OCI-LY3 (cell line): ENCODE measurements around the gene PRICKLE2.

Experiments used
- H2AFZ ChIP-seq: fragments of 200-600, 300-600 bp; shearing (Covaris generic); 2 replicates; pipeline ENCODE4 v1.6.0; 2014; ENCODE audit warnings: antibody characterized with exemption, low read depth, low read length
- H3K27ac ChIP-seq: fragments of 200-600, 300-600 bp; sonication (generic); 2 replicates; pipeline ENCODE4 v1.5.1; 2014; ENCODE audit warnings: mild to moderate bottlenecking, low read length, moderate library complexity, mixed read lengths
- H3K27me3 ChIP-seq: fragments of 200-600, 300-600 bp; sonication (generic); 2 replicates; pipeline ENCODE4 v1.6.1; 2014; ENCODE audit warnings: low read depth, low read length, mixed read lengths
- H3K36me3 ChIP-seq: fragments of 200-600, 300-600 bp; sonication (generic); replicated peaks from 2 replicates; pipeline ENCODE3; 2014; ENCODE audit warnings: low read depth, low read length, mixed read lengths
- H3K4me1 ChIP-seq: fragments of 300-600, 200-600 bp; sonication (generic); 2 replicates; pipeline ENCODE4 v1.6.1; 2014; ENCODE audit warnings: low read length, mixed read lengths
- H3K4me2 ChIP-seq: fragments of 200-600, 300-600 bp; sonication (generic); 2 replicates; pipeline ENCODE4 v1.6.1; 2014; ENCODE audit warnings: low read length, mixed read lengths
- H3K4me3 ChIP-seq: fragments of 300-600, 200-600 bp; sonication (generic); 2 replicates; pipeline ENCODE4 v1.5.1; 2014; ENCODE audit warnings: antibody characterized with exemption, mild to moderate bottlenecking, low read length, moderate library complexity
- H3K79me2 ChIP-seq: fragments of 300-600, 200-600 bp; shearing (Covaris generic); 2 replicates; pipeline ENCODE4 v1.6.1; 2014; ENCODE audit warnings: mild to moderate bottlenecking, low read length, mixed read lengths
- H3K9ac ChIP-seq: fragments of 300-600, 200-600 bp; shearing (Covaris generic); 2 replicates; pipeline ENCODE4 v1.6.0; 2014; ENCODE audit warnings: mild to moderate bottlenecking, low read length, moderate library complexity
- H3K9me3 ChIP-seq: fragments of 200-600, 300-600 bp; shearing (Covaris generic); 2 replicates; pipeline ENCODE4 v1.6.1; 2014; ENCODE audit warnings: low read length, mixed read lengths; ENCODE audit not compliant: insufficient read depth
- H4K20me1 ChIP-seq: fragments of 200-600, 300-600 bp; sonication (generic); 2 replicates; pipeline ENCODE4 v1.6.1; 2016; ENCODE audit warnings: low read length, mixed read lengths; ENCODE audit not compliant: insufficient read depth
- CTCF ChIP-seq: fragments of 200-600, 300-600 bp; sonication (generic); IDR thresholded peaks from 2 replicates; pipeline ENCODE4 v1.5.1; 2014; ENCODE audit warnings: antibody characterized with exemption, low read length, low read depth
- EZH2phosphoT487 ChIP-seq: fragments of 200-600 bp; shearing (Covaris generic); IDR thresholded peaks from 2 replicates; pipeline ENCODE4 v1.6.1; 2018; ENCODE audit warnings: antibody characterized with exemption, mixed run types, low read depth

Gene PRICKLE2

GRCh38 chr3:64174328-64174727 lies 50.9 kb downstream of the PRICKLE2 start:
- no peak overlapping the region for H2AFZ ChIP-seq
- peaks cover 4% of the 10 kb centered on the region; the same call in 1 of the 2 replicates for H3K4me1 ChIP-seq
- TF ChIP-seq EZH2phosphoT487 (no peak), CTCF (no peak)
- H3K4me2 ChIP-seq, result no peak overlapping the region
- H3K27ac ChIP-seq, result no peak overlapping the region
- no peaks in the 10 kb centered on the region for H3K36me3 ChIP-seq
- no peaks in the 10 kb centered on the region for H3K9me3 ChIP-seq
- no peak overlapping the region for H3K9ac ChIP-seq
- H4K20me1 ChIP-seq, result no peaks in the 10 kb centered on the region
- no peak overlapping the region for H3K4me3 ChIP-seq
- peaks cover 35% of the 10 kb centered on the region; the same call in 1 of the 2 replicates for H3K27me3 ChIP-seq
- no peaks in the 10 kb centered on the region for H3K79me2 ChIP-seq

- Histone ChIP-seq H3K4me1 (peaks cover 4% of the 10 kb centered on the region; the same call in 1 of the 2 replicates), H3K36me3 (no peaks in the 10 kb centered on the region), H3K9ac (no peak overlapping the region), H3K9me3 (no peaks in the 10 kb centered on the region), H2AFZ (no peak overlapping the region), H3K4me3 (no peak overlapping the region), H3K4me2 (no peak overlapping the region), H3K27me3 (peaks cover 37% of the 10 kb centered on the region; the same call in 1 of the 2 replicates), H4K20me1 (no peaks in the 10 kb centered on the region), H3K79me2 (no peaks in the 10 kb centered on the region), H3K27ac (no peak overlapping the region)
- TF ChIP-seq EZH2phosphoT487 (no peak), CTCF (no peak)
Observed at GRCh38 chr3:64173563-64173962, 51.7 kb downstream of the PRICKLE2 start.

GRCh38 chr3:64170270-64170669 lies 55.0 kb downstream of the PRICKLE2 start:
- Histone ChIP-seq H4K20me1 (no peaks in the 10 kb centered on the region), H3K4me3 (no peak overlapping the region), H3K27me3 (peaks cover 31% of the 10 kb centered on the region; the same call in 1 of the 2 replicates), H3K79me2 (no peaks in the 10 kb centered on the region), H3K4me1 (no peaks in the 10 kb centered on the region), H2AFZ (no peak overlapping the region), H3K27ac (no peak overlapping the region), H3K9me3 (no peaks in the 10 kb centered on the region), H3K36me3 (no peaks in the 10 kb centered on the region), H3K9ac (no peak overlapping the region), H3K4me2 (no peak overlapping the region)
- no peak for TF ChIP-seq CTCF
- no peak for TF ChIP-seq EZH2phosphoT487

GRCh38 chr3:64167868-64168267 lies 57.4 kb downstream of the PRICKLE2 start:
- H3K79me2 ChIP-seq, result no peaks in the 10 kb centered on the region
- TF ChIP-seq EZH2phosphoT487, result no peak
- no peak for TF ChIP-seq CTCF
- H4K20me1 ChIP-seq, result no peaks in the 10 kb centered on the region
- H3K4me2 ChIP-seq, result no peak overlapping the region
- H3K9ac ChIP-seq, result no peak overlapping the region
- peaks cover 9% of the 10 kb centered on the region for H3K4me1 ChIP-seq
- H3K9me3 ChIP-seq, result no peaks in the 10 kb centered on the region
- H2AFZ ChIP-seq, result no peak overlapping the region
- no peaks in the 10 kb centered on the region for H3K36me3 ChIP-seq
- peaks cover 24% of the 10 kb centered on the region; the same call in 1 of the 2 replicates for H3K27me3 ChIP-seq
- no peak overlapping the region for H3K4me3 ChIP-seq
- no peak overlapping the region for H3K27ac ChIP-seq
